ENCODE data around the gene PPP1R3D. TPM values are rescaled to one million over a fixed set of nuclear protein-coding genes. Genes with fewer than 3 reads are reported as not detected.

Gene PPP1R3D
- total RNA-seq, 2 experiments from 2014 or later, result 4.5 to 5.1 TPM

- BruUV-seq (replicated peaks), result no TSS peak
- ChIA-PET POLR2A (interaction anchor here (1.0 kb wide), 1 partner anchor 9 kb away, joined by 3 read pairs; no protein-coding TSS in a partner anchor), CTCF (ENCODE audit: unreplicated experiment) (no interaction called here)
- Histone ChIP-seq H4K20me1 (ENCODE audit: insufficient read depth, low read length) (no peaks in the 10 kb centered on the region), H3K4me1 (ENCODE audit: insufficient read depth, low read length, poor library complexity, severe bottlenecking) (peaks cover 23% of the 10 kb centered on the region), H2AFZ (ENCODE audit: low read length) (no peak overlapping the region), H3K27ac (ENCODE audit: low read depth, low read length, poor library complexity, severe bottlenecking) (no peak overlapping the region), H3K79me2 (ENCODE audit: insufficient read depth, low read depth, low read length) (peaks cover 13% of the 10 kb centered on the region), H3K36me3 (ENCODE audit: insufficient read depth, low read length) (peaks cover 37% of the 10 kb centered on the region), H3K9me2 (ENCODE audit: insufficient read depth, low read length) (no peaks in the 10 kb centered on the region), H3K4me3 (ENCODE audit: low read depth, low read length, poor library complexity, severe bottlenecking) (no peak overlapping the region), H3K9me3 (ENCODE audit: low read length) (no peaks in the 10 kb centered on the region), H3K4me2 (ENCODE audit: low read length) (no peak overlapping the region)
- no peak for TF ChIP-seq CTCF (conservative IDR thresholded peaks at IDR 0.05; ENCODE audit: low read length)
- no peak for DNase-seq (ENCODE audit: low spot score)
- intact Hi-C loops (cut with micrococcal nuclease; ENCODE audit: unreplicated experiment), result loop anchor here (10.0 kb wide), 1 partner anchor 459 kb away; no protein-coding TSS in a partner anchor
These were observed 5.6 kb upstream of the PPP1R3D start for GRCh38 chr20:59945731-59946130.

- H2AFZ ChIP-seq (ENCODE audit: low read length), result no peak overlapping the region
- H3K9me2 ChIP-seq (ENCODE audit: insufficient read depth, low read length), result no peaks in the 10 kb centered on the region
- no peak for DNase-seq (ENCODE audit: low spot score)
- ChIA-PET POLR2A (interaction anchor here (1.0 kb wide), 1 partner anchor 8 kb away, joined by 3 read pairs; no protein-coding TSS in a partner anchor), CTCF (ENCODE audit: unreplicated experiment) (no interaction called here)
- intact Hi-C loops (cut with micrococcal nuclease; ENCODE audit: unreplicated experiment), result loop anchor here (10.0 kb wide), 1 partner anchor 460 kb away; no protein-coding TSS in a partner anchor
- no peak for TF ChIP-seq EZH2phosphoT487 (IDR thresholded peaks at IDR 0.05; ENCODE audit: borderline replicate concordance, low read depth, low read length)
- TF ChIP-seq CTCF (conservative IDR thresholded peaks at IDR 0.05; ENCODE audit: low read length), result no peak
- no TSS peak for BruUV-seq (replicated peaks)
- H3K36me3 ChIP-seq (ENCODE audit: insufficient read depth, low read length), result peaks cover 37% of the 10 kb centered on the region
- peaks cover 23% of the 10 kb centered on the region for H3K4me1 ChIP-seq (ENCODE audit: insufficient read depth, low read length, poor library complexity, severe bottlenecking)
- H3K4me2 ChIP-seq (ENCODE audit: low read length), result no peak overlapping the region
- H3K27ac ChIP-seq (ENCODE audit: low read depth, low read length, poor library complexity, severe bottlenecking), result no peak overlapping the region
- H3K79me2 ChIP-seq (ENCODE audit: insufficient read depth, low read depth, low read length), result peaks cover 13% of the 10 kb centered on the region
- H4K20me1 ChIP-seq (ENCODE audit: insufficient read depth, low read length), result no peaks in the 10 kb centered on the region
- H3K4me3 ChIP-seq (ENCODE audit: low read depth, low read length, poor library complexity, severe bottlenecking), result no peak overlapping the region
- H3K9me3 ChIP-seq (ENCODE audit: low read length), result no peaks in the 10 kb centered on the region
These were observed 5.1 kb upstream of the PPP1R3D start for GRCh38 chr20:59945175-59945574.

GRCh38 chr20:59944726-59945125 lies 4.6 kb upstream of the PPP1R3D start:
- H3K4me3 ChIP-seq (ENCODE audit: low read depth, low read length, poor library complexity, severe bottlenecking), result no peak overlapping the region

More at GRCh38 chr20:59944726-59945125, 4.6 kb upstream of the PPP1R3D start:
- Histone ChIP-seq H3K79me2 (ENCODE audit: insufficient read depth, low read depth, low read length) (peaks cover 13% of the 10 kb centered on the region), H3K9me3 (ENCODE audit: low read length) (no peaks in the 10 kb centered on the region), H3K9me2 (ENCODE audit: insufficient read depth, low read length) (no peaks in the 10 kb centered on the region), H4K20me1 (ENCODE audit: insufficient read depth, low read length) (no peaks in the 10 kb centered on the region), H3K4me2 (ENCODE audit: low read length) (no peak overlapping the region), H3K4me1 (ENCODE audit: insufficient read depth, low read length, poor library complexity, severe bottlenecking) (peaks cover 23% of the 10 kb centered on the region), H2AFZ (ENCODE audit: low read length) (no peak overlapping the region), H3K36me3 (ENCODE audit: insufficient read depth, low read length) (peaks cover 37% of the 10 kb centered on the region), H3K27ac (ENCODE audit: low read depth, low read length, poor library complexity, severe bottlenecking) (no peak overlapping the region)
- ChIA-PET CTCF (ENCODE audit: unreplicated experiment) (no interaction called here), POLR2A (no interaction called here)
- intact Hi-C loops (cut with micrococcal nuclease; ENCODE audit: unreplicated experiment), result loop anchor here (10.0 kb wide), 1 partner anchor 460 kb away; no protein-coding TSS in a partner anchor
- DNase-seq (ENCODE audit: low spot score), result no peak
- no TSS peak for BruUV-seq (replicated peaks)
- TF ChIP-seq CTCF (conservative IDR thresholded peaks at IDR 0.05; ENCODE audit: low read length) (no peak), EZH2phosphoT487 (IDR thresholded peaks at IDR 0.05; ENCODE audit: borderline replicate concordance, low read depth, low read length) (no peak)
